Naive thymus-derived CD4-positive, alpha-beta T cell (primary cell): ENCODE data around the gene ATP10D. TPM values are rescaled to one million over a fixed set of nuclear protein-coding genes. Genes with fewer than 3 reads are reported as not detected.
"Not testable (repeated sequence)": the region's sequence is repeated elsewhere in the genome, so short reads cannot be mapped to it uniquely, and the experiment has no call there.

Experiments used
- ATAC-seq: fragments of 150-1000 bp; cut with Tn5 transposase; 2 replicates; pipeline ENCODE4 v1.10.0; 2021; ENCODE audit warnings: mild to moderate bottlenecking, moderate library complexity
- CTCF ChIA-PET: fragments of 350-600 bp; sonication (Branson Sonifier 250); formaldehyde crosslinking; loops from one replicate; lab custom pipeline; 2021; ENCODE audit warnings: antibody characterized with exemption; lab: Charles Lee
- POLR2A ChIA-PET: fragments of 350-600 bp; sonication (Branson Sonifier 250); formaldehyde crosslinking; loops from one replicate; lab custom pipeline; 2021; ENCODE audit warnings: antibody characterized with exemption, inconsistent platforms; lab: Charles Lee
- DNase-seq, 9 donors: peaks; one replicate each; pipeline versions ENCODE4 v3.0.0 to v3.0.0-alpha.2; 2020 to 2022; ENCODE audit warnings: mixed read lengths in 1 of 9
- H3K27ac ChIP-seq: one replicate; pipeline ENCODE4 v1.7.0; 2013; ENCODE audit warnings: mild to moderate bottlenecking, low read depth, low read length, moderate library complexity
- H3K27me3 ChIP-seq, 2 donors: one replicate each; pipeline ENCODE4 v1.7.0; 2013; ENCODE audit warnings: low read length in 2 of 2, mild to moderate bottlenecking in 2 of 2, moderate library complexity in 2 of 2; ENCODE audit not compliant: control insufficient read depth in 2 of 2, insufficient read depth in 2 of 2
- H3K36me3 ChIP-seq, 3 experiments: 1 replicate in 2 of 3; 2 replicates in 1 of 3; pipeline ENCODE4 v1.7.0; 2013; ENCODE audit warnings: low read length in 3 of 3, mild to moderate bottlenecking in 3 of 3, moderate library complexity in 1 of 3; ENCODE audit not compliant: insufficient read depth in 3 of 3, control insufficient read depth in 2 of 3
- H3K4me1 ChIP-seq, 2 donors: one replicate each; pipeline ENCODE4 v1.7.0; 2013; ENCODE audit warnings: low read length in 2 of 2, mild to moderate bottlenecking in 2 of 2, moderate library complexity in 1 of 2; ENCODE audit not compliant: control insufficient read depth in 2 of 2, insufficient read depth in 2 of 2
- H3K4me3 ChIP-seq: 2 replicates; pipeline ENCODE4 v1.7.0; 2013; ENCODE audit warnings: mild to moderate bottlenecking, low read length
- H3K9me3 ChIP-seq, 3 experiments: 1 replicate in 2 of 3; 2 replicates in 1 of 3; pipeline ENCODE4 v1.7.0; 2013; ENCODE audit warnings: low read length in 3 of 3; ENCODE audit not compliant: control insufficient read depth in 2 of 3
- H3K27ac Mint-ChIP-seq, 9 donors: one replicate each; pipeline ENCODE4 v1.8.0; 2020 to 2022; ENCODE audit warnings: mixed read lengths in 9 of 9, mild to moderate bottlenecking in 8 of 9, moderate library complexity in 5 of 9, inconsistent platforms in 2 of 9
- H3K27me3 Mint-ChIP-seq, 5 donors: one replicate each; pipeline ENCODE4 v1.8.0; 2021 to 2022; ENCODE audit warnings: mixed read lengths in 5 of 5, mild to moderate bottlenecking in 1 of 5
- H3K36me3 Mint-ChIP-seq, 5 donors: one replicate each; pipeline ENCODE4 v1.8.0; 2020 to 2022; ENCODE audit warnings: mixed read lengths in 5 of 5, mild to moderate bottlenecking in 3 of 5, inconsistent platforms in 1 of 5
- H3K4me1 Mint-ChIP-seq, 7 donors: one replicate each; pipeline ENCODE4 v1.8.0; 2020 to 2022; ENCODE audit warnings: mixed read lengths in 7 of 7, mild to moderate bottlenecking in 3 of 7, inconsistent platforms in 1 of 7
- H3K4me3 Mint-ChIP-seq, 10 donors: one replicate each; pipeline ENCODE4 v1.8.0; 2020 to 2022; ENCODE audit warnings: mild to moderate bottlenecking in 10 of 10, mixed read lengths in 10 of 10, moderate library complexity in 6 of 10, inconsistent platforms in 2 of 10
- H3K9me3 Mint-ChIP-seq, 11 donors: one replicate each; pipeline ENCODE4 v1.8.0; 2020 to 2022; ENCODE audit warnings: mixed read lengths in 11 of 11, mild to moderate bottlenecking in 4 of 11, inconsistent platforms in 1 of 11, moderate library complexity in 1 of 11
- intact Hi-C, 2 donors: fragments of 100-400 bp; cut with micrococcal nuclease; formaldehyde crosslinking; loops; one replicate each; pipeline ENCODE4 v1.15.1; 2023
- polyA plus RNA-seq, 2 donors: library from polyadenylated mRNA; unstranded; fragments of 300-500 nt; fragmentation: Illumina TruSeq; gene quantifications; one replicate each; pipeline ENCODE4 v1.2.3, GENCODE V29; 2021
- total RNA-seq, 6 experiments: library from RNA in 5 of 6; stranded (reverse) in 5 of 6; gene quantifications; 1 replicate in 5 of 6; 2 replicates in 1 of 6; pipeline ENCODE4 v1.2.3 and lab custom pipeline; 2021 to 2026

The ATP10D gene
- total and polyA plus RNA-seq, 7 experiments from 2014 or later = 0.45 to 29.0 (median 3.4) TPM

- H3K27me3 Mint-ChIP-seq = no peaks in the 10 kb centered on the region
- H3K4me3 Mint-ChIP-seq = no peak overlapping the region
- Histone ChIP-seq H3K4me1 (peaks cover 25 to 42% of the 10 kb centered on the region in 2 donors), H3K27me3 (no peaks in the 10 kb centered on the region), H3K4me3 (no peak overlapping the region), H3K27ac (no peak overlapping the region), H3K36me3 (no peaks in the 10 kb centered on the region), H3K9me3 (no peaks in the 10 kb centered on the region)
- H3K36me3 Mint-ChIP-seq = peaks cover 0 to 27% (median 13%) of the 10 kb centered on the region in 5 donors
- H3K27ac Mint-ChIP-seq = no peak overlapping the region
- ChIA-PET CTCF (no interaction called here), POLR2A (no interaction called here)
- ATAC-seq = no peak
- intact Hi-C loops = loop anchor here (5.0 kb wide), 1 partner anchor 47 kb away; the partner anchor contains the start of gene ATP10D (in 2 of the 2)
- DNase-seq = no peak
- peaks cover 32 to 59% (median 44%) of the 10 kb centered on the region in 7 donors for H3K4me1 Mint-ChIP-seq
- peaks cover 0 to 11% (median 2%) of the 10 kb centered on the region in 11 donors for H3K9me3 Mint-ChIP-seq
Measured at GRCh38 chr4:47534772-47535171, 49.7 kb downstream of the ATP10D start.

- H3K27me3 ChIP-seq = no peaks in the 10 kb centered on the region
- no peak overlapping the region for H3K4me3 ChIP-seq
- Mint-ChIP-seq H3K4me3 (no peak overlapping the region), H3K36me3 (peaks cover 0 to 21% (median 13%) of the 10 kb centered on the region in 5 donors), H3K27ac (no peak overlapping the region), H3K4me1 (peaks cover 28 to 53% (median 37%) of the 10 kb centered on the region in 7 donors), H3K27me3 (no peaks in the 10 kb centered on the region), H3K9me3 (peaks cover 0 to 7% (median 0%) of the 10 kb centered on the region in 11 donors)
- H3K9me3 ChIP-seq = no peaks in the 10 kb centered on the region
- no peak for ATAC-seq
- POLR2A ChIA-PET = no interaction called here
- peaks cover 25 to 41% of the 10 kb centered on the region in 2 donors for H3K4me1 ChIP-seq
- intact Hi-C loops = no loop called here
- CTCF ChIA-PET = no interaction called here
- H3K36me3 ChIP-seq = no peaks in the 10 kb centered on the region
- no peak for DNase-seq
- no peak overlapping the region for H3K27ac ChIP-seq
Measured at GRCh38 chr4:47535567-47536147, 50.6 kb downstream of the ATP10D start.

GRCh38 chr4:47536966-47537365 is 51.9 kb downstream of the ATP10D start:
- peaks cover 0 to 6% (median 0%) of the 10 kb centered on the region in 11 donors for H3K9me3 Mint-ChIP-seq
- H3K4me3 ChIP-seq = no peak overlapping the region
- peaks cover 13 to 28% of the 10 kb centered on the region in 2 donors for H3K4me1 ChIP-seq
- no peaks in the 10 kb centered on the region for H3K27me3 Mint-ChIP-seq
- peaks cover 0 to 21% (median 17%) of the 10 kb centered on the region in 5 donors for H3K36me3 Mint-ChIP-seq
- no peaks in the 10 kb centered on the region for H3K27me3 ChIP-seq
- H3K36me3 ChIP-seq = no peaks in the 10 kb centered on the region
- no peaks in the 10 kb centered on the region for H3K9me3 ChIP-seq
- H3K4me1 Mint-ChIP-seq = peaks cover 15 to 40% (median 23%) of the 10 kb centered on the region in 7 donors
- H3K27ac ChIP-seq = no peak overlapping the region
- H3K4me3 Mint-ChIP-seq = no peak overlapping the region
- ChIA-PET CTCF (interaction anchor here (0.8 kb wide), 1 partner anchor 53 kb away, joined by 3 read pairs; no protein-coding TSS in a partner anchor), POLR2A (no interaction called here)
- ATAC-seq = no peak
- no peak overlapping the region for H3K27ac Mint-ChIP-seq
- no peak for DNase-seq
- intact Hi-C loops = no loop called here

DNA sequence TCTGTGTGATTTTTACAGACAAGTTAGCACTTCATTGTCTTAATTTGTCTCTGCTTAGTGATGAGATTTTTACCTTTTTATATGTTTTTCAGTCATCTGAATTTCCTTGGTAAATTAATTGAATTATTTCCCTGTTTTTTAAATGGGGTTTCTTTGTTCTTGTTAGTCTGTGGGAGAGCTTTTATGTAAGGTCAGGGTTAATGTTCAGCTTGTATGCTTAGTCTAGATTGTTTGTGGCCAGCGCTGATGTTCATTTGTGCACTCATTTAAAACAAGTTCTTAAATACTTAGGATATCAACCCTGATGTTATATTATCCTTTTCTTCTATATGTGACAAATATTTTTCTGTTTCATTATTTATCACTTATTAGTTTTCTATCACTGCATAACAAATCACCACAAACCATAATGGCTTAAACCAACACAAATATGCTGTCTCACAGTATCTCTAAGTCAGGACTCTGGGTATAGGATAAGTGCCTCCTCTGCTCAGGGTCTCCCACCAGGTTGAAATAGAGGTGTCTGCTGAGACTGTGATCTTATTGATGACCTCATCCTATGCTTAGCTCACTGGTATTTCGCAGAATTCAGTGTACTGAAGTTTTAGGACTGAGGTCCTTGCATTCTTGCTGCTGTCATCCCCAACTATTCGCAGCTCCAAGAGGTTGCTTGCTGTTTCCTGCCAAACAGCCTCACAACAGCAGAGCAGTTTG is 53.2 kb downstream of the ATP10D start:
- no peaks in the 10 kb centered on the region for H3K27me3 ChIP-seq
- H3K36me3 ChIP-seq = no peaks in the 10 kb centered on the region
- no peaks in the 10 kb centered on the region for H3K9me3 ChIP-seq
- Mint-ChIP-seq H3K36me3 (peaks cover 0 to 21% (median 17%) of the 10 kb centered on the region in 5 donors), H3K27ac (no peak overlapping the region), H3K4me1 (peaks cover 5 to 28% (median 10%) of the 10 kb centered on the region in 7 donors), H3K4me3 (no peak overlapping the region), H3K27me3 (no peaks in the 10 kb centered on the region), H3K9me3 (peaks cover 0 to 6% (median 0%) of the 10 kb centered on the region in 11 donors)
- no peak overlapping the region for H3K27ac ChIP-seq
- DNase-seq = no peak
- intact Hi-C loops = no loop called here
- H3K4me1 ChIP-seq = peaks cover 0 to 16% of the 10 kb centered on the region in 2 donors
- H3K4me3 ChIP-seq = no peak overlapping the region
- ChIA-PET POLR2A (no interaction called here), CTCF (no interaction called here)
- no peak for ATAC-seq

- Mint-ChIP-seq H3K4me1 (peaks cover 3 to 26% (median 7%) of the 10 kb centered on the region in 7 donors), H3K27me3 (no peaks in the 10 kb centered on the region), H3K9me3 (peaks cover 0 to 6% (median 0%) of the 10 kb centered on the region in 11 donors), H3K36me3 (peaks cover 0 to 21% (median 17%) of the 10 kb centered on the region in 5 donors), H3K27ac (no peak overlapping the region), H3K4me3 (no peak overlapping the region)
- Histone ChIP-seq H3K9me3 (no peaks in the 10 kb centered on the region), H3K4me1 (peaks cover 0 to 13% of the 10 kb centered on the region in 2 donors), H3K4me3 (no peak overlapping the region), H3K36me3 (no peaks in the 10 kb centered on the region), H3K27ac (no peak overlapping the region), H3K27me3 (no peaks in the 10 kb centered on the region)
- intact Hi-C loops = no loop called here
- DNase-seq (no peak), ATAC-seq (no peak)
- ChIA-PET CTCF (no interaction called here), POLR2A (no interaction called here)
Measured at GRCh38 chr4:47538825-47539154, 53.7 kb downstream of the ATP10D start.

DNA sequence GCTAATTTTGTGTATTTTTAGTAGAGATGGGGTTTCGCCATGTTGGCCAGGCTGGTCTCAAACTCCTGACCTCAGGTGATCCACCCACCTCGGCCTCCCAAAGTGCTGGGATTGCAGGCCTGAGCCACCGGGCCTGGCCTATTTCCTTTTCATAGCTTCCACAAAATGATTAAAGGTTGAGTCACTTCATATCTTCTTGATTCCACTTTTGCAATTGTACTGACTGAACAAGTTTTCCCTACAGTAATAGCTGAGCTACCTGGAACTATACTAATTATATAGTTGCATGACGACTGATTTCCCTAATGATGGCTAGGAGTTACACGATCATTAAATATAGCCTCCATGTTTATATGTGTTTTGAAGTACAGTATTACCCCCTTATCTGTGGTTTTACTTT is 57.6 kb downstream of the ATP10D start:
- DNase-seq, H3K27ac ChIP-seq, H3K4me1 Mint-ChIP-seq, intact Hi-C loops, H3K9me3 Mint-ChIP-seq, H3K36me3 ChIP-seq, H3K9me3 ChIP-seq, H3K27me3 Mint-ChIP-seq, ATAC-seq, H3K27me3 ChIP-seq, H3K4me3 Mint-ChIP-seq, H3K4me1 ChIP-seq, H3K27ac Mint-ChIP-seq, CTCF ChIA-PET, POLR2A ChIA-PET, H3K4me3 ChIP-seq: not testable (repeated sequence)
- peaks cover 0 to 23% (median 20%) of the 10 kb centered on the region in 5 donors for H3K36me3 Mint-ChIP-seq
